ENCODE data around the gene ATOH8.

ATOH8 gene

GRCh38 chr2:85797921-85798320 is 44.1 kb downstream of the ATOH8 start:
- H3K9me3 ChIP-seq: no peaks in the 10 kb centered on the region
- no peak overlapping the region for H3K4me3 ChIP-seq
- in situ Hi-C loops (cut with MboI; ENCODE audit: low sequenced_read_pairs): no loop called here
- no peaks in the 10 kb centered on the region for H3K27me3 ChIP-seq (ENCODE audit: low read depth)
- no peaks in the 10 kb centered on the region for H3K4me1 ChIP-seq
- no peaks in the 10 kb centered on the region for H3K36me3 ChIP-seq (replicated peaks)
- DNase-seq (ENCODE audit: low spot score in 2 of 2): peak; percentile 19 to 31

GRCh38 chr2:85799215-85799956 is 45.6 kb downstream of the ATOH8 start:
- no peaks in the 10 kb centered on the region for H3K36me3 ChIP-seq (replicated peaks)
- H3K9me3 ChIP-seq: no peaks in the 10 kb centered on the region
- in situ Hi-C loops (cut with MboI; ENCODE audit: low sequenced_read_pairs): no loop called here
- peak in 1 of 2 experiments; percentile 5 for DNase-seq (ENCODE audit: low spot score in 2 of 2)
- no peak overlapping the region for H3K4me3 ChIP-seq
- H3K27me3 ChIP-seq (ENCODE audit: low read depth): no peaks in the 10 kb centered on the region; the same call in 1 of the 2 replicates
- no peaks in the 10 kb centered on the region for H3K4me1 ChIP-seq

GRCh38 chr2:85800586-85800985 is 46.8 kb downstream of the ATOH8 start:
- in situ Hi-C loops (cut with MboI; ENCODE audit: low sequenced_read_pairs): no loop called here
- DNase-seq (ENCODE audit: low spot score in 2 of 2): no peak
- Histone ChIP-seq H3K27me3 (ENCODE audit: low read depth) (no peaks in the 10 kb centered on the region; the same call in 1 of the 2 replicates), H3K9me3 (no peaks in the 10 kb centered on the region), H3K36me3 (replicated peaks) (no peaks in the 10 kb centered on the region), H3K4me1 (no peaks in the 10 kb centered on the region), H3K4me3 (no peak overlapping the region)

GRCh38 chr2:85801871-85802270 is 48.1 kb downstream of the ATOH8 start:
- Histone ChIP-seq H3K36me3 (replicated peaks) (no peaks in the 10 kb centered on the region), H3K4me1 (no peaks in the 10 kb centered on the region), H3K9me3 (no peaks in the 10 kb centered on the region), H3K4me3 (no peak overlapping the region), H3K27me3 (ENCODE audit: low read depth) (no peaks in the 10 kb centered on the region; the same call in 1 of the 2 replicates)
- DNase-seq (ENCODE audit: low spot score in 2 of 2): no peak
- in situ Hi-C loops (cut with MboI; ENCODE audit: low sequenced_read_pairs): no loop called here

- Histone ChIP-seq H3K4me1 (no peaks in the 10 kb centered on the region), H3K27me3 (ENCODE audit: low read depth) (no peaks in the 10 kb centered on the region; the same call in 1 of the 2 replicates), H3K9me3 (no peaks in the 10 kb centered on the region), H3K36me3 (replicated peaks) (no peaks in the 10 kb centered on the region), H3K4me3 (no peak overlapping the region)
- no peak for DNase-seq (ENCODE audit: low spot score in 2 of 2)
- in situ Hi-C loops (cut with MboI; ENCODE audit: low sequenced_read_pairs): no loop called here
Observed at GRCh38 chr2:85802354-85803103, 48.7 kb downstream of the ATOH8 start.

GRCh38 chr2:85803704-85804425 is 50.1 kb downstream of the ATOH8 start:
- no peaks in the 10 kb centered on the region for H3K9me3 ChIP-seq
- no peaks in the 10 kb centered on the region; the same call in 1 of the 2 replicates for H3K27me3 ChIP-seq (ENCODE audit: low read depth)
- in situ Hi-C loops (cut with MboI; ENCODE audit: low sequenced_read_pairs): no loop called here
- no peak for DNase-seq (ENCODE audit: low spot score in 2 of 2)
- no peaks in the 10 kb centered on the region for H3K4me1 ChIP-seq
- H3K36me3 ChIP-seq (replicated peaks): no peaks in the 10 kb centered on the region
- H3K4me3 ChIP-seq: no peak overlapping the region

- in situ Hi-C loops (cut with MboI; ENCODE audit: low sequenced_read_pairs): no loop called here
- Histone ChIP-seq H3K4me3 (no peak overlapping the region), H3K36me3 (replicated peaks) (no peaks in the 10 kb centered on the region), H3K9me3 (no peaks in the 10 kb centered on the region), H3K27me3 (ENCODE audit: low read depth) (no peaks in the 10 kb centered on the region; the same call in 1 of the 2 replicates), H3K4me1 (no peaks in the 10 kb centered on the region)
- DNase-seq (ENCODE audit: low spot score in 2 of 2): peak in 1 of 2 experiments; percentile 51
Observed at GRCh38 chr2:85804583-85804982, 50.8 kb downstream of the ATOH8 start.

- no peaks in the 10 kb centered on the region; the same call in 1 of the 2 replicates for H3K27me3 ChIP-seq (ENCODE audit: low read depth)
- no peaks in the 10 kb centered on the region for H3K4me1 ChIP-seq
- H3K36me3 ChIP-seq (replicated peaks): no peaks in the 10 kb centered on the region
- in situ Hi-C loops (cut with MboI; ENCODE audit: low sequenced_read_pairs): no loop called here
- no peak overlapping the region for H3K4me3 ChIP-seq
- H3K9me3 ChIP-seq: no peaks in the 10 kb centered on the region
- no peak for DNase-seq (ENCODE audit: low spot score in 2 of 2)
Observed at GRCh38 chr2:85806358-85807118, 52.7 kb downstream of the ATOH8 start.

- H3K4me1 ChIP-seq: no peaks in the 10 kb centered on the region
- H3K27me3 ChIP-seq (ENCODE audit: low read depth): no peaks in the 10 kb centered on the region; the same call in 1 of the 2 replicates
- in situ Hi-C loops (cut with MboI; ENCODE audit: low sequenced_read_pairs): no loop called here
Observed at GRCh38 chr2:85807756-85808155, 54.0 kb downstream of the ATOH8 start.

GRCh38 chr2:85810371-85811179 is 56.8 kb downstream of the ATOH8 start:
- Histone ChIP-seq H3K4me3 (no peak overlapping the region), H3K4me1 (no peaks in the 10 kb centered on the region), H3K36me3 (replicated peaks) (no peaks in the 10 kb centered on the region), H3K27me3 (ENCODE audit: low read depth) (no peaks in the 10 kb centered on the region), H3K9me3 (no peaks in the 10 kb centered on the region)
- in situ Hi-C loops (cut with MboI; ENCODE audit: low sequenced_read_pairs): loop anchor here (5.0 kb wide), 1 partner anchor 73 kb away; no protein-coding TSS in a partner anchor
- DNase-seq (ENCODE audit: low spot score in 2 of 2): no peak

More at GRCh38 chr2:85807756-85808155, 54.0 kb downstream of the ATOH8 start:
- no peak overlapping the region for H3K4me3 ChIP-seq
- no peaks in the 10 kb centered on the region for H3K36me3 ChIP-seq (replicated peaks)
- DNase-seq (ENCODE audit: low spot score in 2 of 2): no peak
- H3K9me3 ChIP-seq: no peaks in the 10 kb centered on the region

- DNase-seq (ENCODE audit: low spot score in 2 of 2): no peak
- no peak overlapping the region for H3K4me3 ChIP-seq
- H3K4me1 ChIP-seq: no peaks in the 10 kb centered on the region
- H3K9me3 ChIP-seq: no peaks in the 10 kb centered on the region
- in situ Hi-C loops (cut with MboI; ENCODE audit: low sequenced_read_pairs): loop anchor here (5.0 kb wide), 1 partner anchor 74 kb away; no protein-coding TSS in a partner anchor
- H3K36me3 ChIP-seq (replicated peaks): no peaks in the 10 kb centered on the region
- H3K27me3 ChIP-seq (ENCODE audit: low read depth): no peaks in the 10 kb centered on the region
Observed at GRCh38 chr2:85811180-85812093, 57.6 kb downstream of the ATOH8 start.

All from HAP-1 (cell line).